Retinal pigment epithelial cell (primary cell): Measurements from ENCODE around the gene PCID2.

Source experiments
- DNase-seq: peaks from one replicate; pipeline ENCODE4 v3.0.0-alpha.2; 2010; ENCODE audit warnings: low read depth
- H3K4me3 ChIP-seq: 2 replicates; pipeline ENCODE4 v1.5.1; 2011; ENCODE audit warnings: mild to moderate bottlenecking, low read length, control low read depth, moderate library complexity
- CTCF ChIP-seq: conservative IDR thresholded peaks from 2 replicates; pipeline ENCODE4 v1.5.1; 2011; ENCODE audit warnings: low read depth, low read length, control low read depth, inconsistent platforms

Gene PCID2

GRCh38 chr13:113178070-113178895, 30.2 kb downstream of the PCID2 start:
- H3K4me3 ChIP-seq, result no peak overlapping the region
- TF ChIP-seq CTCF, result no peak
- DNase-seq, result peak; percentile 56

GRCh38 chr13:113176822-113177221, 31.6 kb downstream of the PCID2 start:
- H3K4me3 ChIP-seq, result no peak overlapping the region
- TF ChIP-seq CTCF, result no peak
- DNase-seq, result no peak

- H3K4me3 ChIP-seq, result no peak overlapping the region
- TF ChIP-seq CTCF, result no peak
- DNase-seq, result no peak
These were observed 32.2 kb downstream of the PCID2 start for GRCh38 chr13:113176280-113176679.

GRCh38 chr13:113172419-113172926, 36.0 kb downstream of the PCID2 start:
- no peak for DNase-seq
- H3K4me3 ChIP-seq, result no peak overlapping the region
- TF ChIP-seq CTCF, result no peak

GRCh38 chr13:113171250-113172125, 37.0 kb downstream of the PCID2 start:
- H3K4me3 ChIP-seq, result no peak overlapping the region
- no peak for TF ChIP-seq CTCF
- DNase-seq, result no peak

GRCh38 chr13:113170511-113170910, 38.0 kb downstream of the PCID2 start:
- no peak for DNase-seq
- no peak for TF ChIP-seq CTCF
- H3K4me3 ChIP-seq, result no peak overlapping the region
